T1000 (cell line): ENCODE results near the gene C10orf90.

ENCODE experiments used
- DNase-seq: peaks from one replicate; lab custom pipeline; 2025; ENCODE audit warnings: mixed read lengths; lab: John Stamatoyannopoulos, UW

Gene C10orf90

DNA sequence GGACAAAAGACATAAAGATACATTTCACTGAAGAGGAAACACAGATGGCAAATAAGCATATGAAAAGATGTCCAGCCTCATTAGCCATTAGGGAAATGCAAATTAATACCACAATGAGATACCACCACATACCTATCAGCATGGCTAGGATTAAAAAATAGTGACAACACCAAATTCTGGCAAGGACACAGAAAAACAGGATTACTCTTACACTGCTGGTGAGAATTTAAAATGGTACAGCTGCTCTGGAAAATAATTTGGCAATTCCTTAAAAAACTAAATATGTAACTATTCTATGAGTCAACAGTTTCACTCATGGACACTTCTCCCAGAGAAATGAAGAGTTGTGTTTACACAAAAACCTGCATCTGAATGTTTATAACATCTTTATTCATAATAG is 121.1 kb downstream of the C10orf90 start:
- no peak for DNase-seq

DNA sequence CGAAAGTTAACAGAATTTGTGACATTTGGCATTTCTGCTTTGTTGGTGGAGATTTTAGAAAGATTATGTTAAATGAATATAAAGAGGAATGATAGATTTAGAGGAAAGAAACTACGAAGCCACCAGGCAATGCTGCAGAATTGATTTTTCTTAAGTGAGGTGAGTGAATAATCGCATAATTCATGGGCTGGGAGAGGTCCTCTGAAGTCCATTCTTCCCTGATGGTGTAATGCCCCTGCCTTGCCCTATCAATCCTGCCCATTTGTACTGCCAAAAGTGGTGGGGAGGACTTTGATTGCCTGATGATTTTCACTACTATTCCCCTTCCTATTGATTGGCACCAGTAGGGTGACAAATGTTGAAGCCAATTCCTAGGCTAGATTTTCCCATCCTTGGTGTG is 125.9 kb downstream of the C10orf90 start:
- no peak for DNase-seq

DNA sequence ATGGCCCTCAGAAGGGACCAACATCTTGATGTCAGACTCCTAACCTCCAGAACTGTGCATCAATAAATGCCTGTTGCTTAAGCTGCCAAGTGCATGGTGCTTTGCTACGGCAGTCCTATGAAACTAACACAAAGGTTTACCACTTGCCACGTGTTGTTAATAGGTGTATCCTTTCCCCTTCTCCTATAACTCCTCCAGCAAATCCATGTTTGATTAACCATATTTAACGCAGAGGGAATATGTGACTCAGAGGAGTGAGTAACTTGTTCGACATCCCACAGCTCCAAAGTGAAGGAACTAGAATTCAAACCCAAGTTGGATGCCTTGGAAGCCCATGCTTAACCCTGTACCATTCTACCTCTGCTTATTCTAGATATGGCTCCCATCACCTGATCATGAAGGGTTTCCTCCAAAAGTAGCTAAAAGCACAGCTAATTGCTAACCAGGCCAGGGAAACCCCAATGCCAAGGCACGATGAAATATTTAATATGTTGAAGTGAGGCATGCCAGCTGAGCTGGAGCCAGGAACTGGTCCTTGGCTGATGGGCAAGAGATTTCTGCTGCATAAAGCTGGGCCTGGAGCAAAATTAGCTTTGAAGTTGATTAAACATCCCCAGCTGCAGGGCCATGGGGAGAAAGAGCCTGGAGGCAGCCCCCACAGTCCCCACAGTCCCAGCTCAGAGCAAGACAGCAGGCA is 131.9 kb downstream of the C10orf90 start:
- DNase-seq: no peak

DNA sequence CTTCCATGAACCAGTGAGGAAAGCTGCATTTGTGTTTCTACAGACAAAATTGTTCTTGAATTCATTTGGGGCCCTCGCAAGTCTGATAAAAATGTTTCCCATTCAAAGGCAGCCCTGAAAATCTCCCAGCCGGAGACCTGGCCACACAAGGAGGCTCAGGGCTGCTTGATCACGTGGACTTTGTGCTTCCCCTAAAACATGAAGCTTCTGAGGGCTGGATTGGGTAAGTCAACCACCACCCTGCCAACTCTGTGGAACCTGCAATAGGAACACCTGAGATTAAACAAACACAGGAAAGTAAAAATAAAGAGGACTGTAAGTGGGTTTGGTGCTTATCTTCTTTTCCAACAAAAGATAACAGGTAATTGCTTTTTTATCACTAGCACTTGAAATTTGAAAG is 133.8 kb downstream of the C10orf90 start:
- no peak for DNase-seq

DNA sequence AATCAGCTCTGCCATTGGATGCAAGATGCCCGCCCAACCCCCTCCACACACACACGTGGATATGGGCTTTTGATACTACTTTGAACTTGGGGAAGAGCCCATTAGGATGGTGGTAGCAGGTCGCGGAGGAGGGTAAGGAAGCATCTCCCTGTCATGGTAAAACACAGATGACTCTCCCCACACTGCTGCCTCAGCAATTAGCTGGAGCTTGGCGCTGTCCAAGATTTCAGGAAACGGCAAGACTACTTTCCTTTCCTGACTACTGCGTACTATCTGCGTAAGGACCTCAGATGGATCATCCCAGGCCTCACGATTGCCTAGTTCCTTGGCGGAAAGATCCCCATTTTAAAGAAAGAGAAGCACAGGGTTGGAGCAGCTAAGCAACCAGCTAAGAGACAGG is 134.3 kb downstream of the C10orf90 start:
- no peak for DNase-seq

DNA sequence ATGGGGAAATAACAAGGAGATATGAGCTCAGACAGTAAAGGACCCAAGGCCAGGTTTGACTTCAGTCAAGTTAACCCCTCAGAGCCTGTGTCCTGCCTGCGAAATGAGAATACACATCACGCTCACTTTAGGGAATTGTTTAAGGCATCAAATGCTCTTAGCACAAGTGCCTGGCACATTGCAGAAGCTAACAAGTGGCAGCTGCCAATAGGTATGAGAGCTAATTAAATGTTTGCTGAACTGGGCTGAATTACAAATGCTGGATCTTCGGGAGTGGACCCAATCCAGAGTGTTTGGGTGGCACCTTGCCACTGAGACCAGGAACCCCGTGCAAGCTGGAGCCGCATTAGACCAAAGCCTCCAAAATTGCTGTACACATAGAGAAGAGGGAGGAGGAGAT is 136.8 kb downstream of the C10orf90 start:
- no peak for DNase-seq

DNA sequence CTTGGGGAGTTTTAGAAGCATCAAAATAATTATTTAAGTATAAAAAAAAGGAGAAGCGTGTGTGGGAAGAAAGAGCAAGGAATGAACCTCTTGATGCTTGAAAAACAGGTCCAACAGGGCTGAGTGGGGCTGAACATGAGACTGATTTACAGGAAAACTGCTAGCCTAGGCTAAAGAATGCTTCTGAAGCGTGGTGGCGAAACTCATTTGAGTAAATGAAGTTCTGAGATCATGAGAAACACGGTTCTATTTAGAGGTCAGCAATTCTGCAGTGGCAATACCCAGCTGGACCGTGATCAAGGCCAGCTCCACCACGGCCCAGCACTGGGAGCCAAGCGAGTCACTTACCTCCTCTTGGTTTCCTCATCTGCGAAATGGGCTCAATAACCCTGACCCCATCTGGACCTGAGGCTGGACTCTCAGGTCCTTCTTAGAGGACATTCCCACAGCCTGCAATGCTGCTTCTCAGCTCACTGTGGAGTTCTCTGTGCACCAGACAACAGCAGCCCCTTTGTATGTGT is 142.1 kb downstream of the C10orf90 start:
- DNase-seq: no peak

DNA sequence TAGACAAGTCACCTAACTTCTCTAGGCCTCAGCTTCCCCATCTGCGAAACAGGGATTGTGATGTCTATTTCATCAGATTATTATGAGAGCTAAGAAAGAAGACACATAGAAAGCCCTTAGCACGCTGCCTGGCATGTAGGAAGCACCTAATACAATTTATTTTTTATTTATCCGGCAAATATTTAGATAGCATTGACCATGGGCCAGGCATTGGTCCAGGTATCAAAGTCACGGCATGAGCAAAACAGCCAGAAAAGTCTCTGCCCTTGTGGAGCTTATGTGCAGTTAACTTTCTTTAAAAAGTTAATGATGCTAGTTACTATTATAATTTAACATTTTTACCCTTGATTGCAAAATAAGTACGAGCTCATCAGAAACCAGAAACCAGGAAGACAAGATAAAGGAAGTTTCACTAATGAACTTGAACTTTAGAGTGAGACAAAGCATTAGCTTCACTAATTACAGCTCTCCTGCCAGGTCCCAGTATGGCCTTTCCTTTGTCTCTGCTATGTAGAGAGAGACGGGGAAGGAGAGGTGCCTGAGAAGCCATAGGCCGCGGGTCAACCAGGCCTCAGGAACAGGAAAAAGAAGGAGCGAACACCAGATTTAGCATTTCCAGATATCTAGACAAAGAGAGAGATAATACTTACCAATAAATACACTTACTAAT is 142.7 kb downstream of the C10orf90 start:
- no peak for DNase-seq

DNA sequence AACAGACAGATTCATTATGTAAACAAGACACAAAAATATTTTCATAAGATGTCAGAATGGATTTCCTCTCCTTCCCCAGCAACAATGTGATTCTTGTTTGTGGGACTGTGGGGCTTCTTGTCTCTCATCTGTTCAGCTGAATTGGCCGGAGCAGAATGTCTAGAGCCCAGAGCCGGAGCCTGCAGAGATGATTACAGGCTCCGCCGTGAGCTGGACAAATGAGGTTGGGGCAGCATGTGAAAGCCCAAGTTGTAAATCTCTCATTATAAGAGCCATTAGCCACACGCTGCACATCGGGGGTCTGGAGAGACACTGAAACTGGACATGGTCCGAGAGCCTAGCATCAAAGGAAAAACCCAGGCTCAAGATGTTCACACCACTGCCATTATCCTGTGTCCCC is 145.2 kb downstream of the C10orf90 start:
- DNase-seq: no peak

DNA sequence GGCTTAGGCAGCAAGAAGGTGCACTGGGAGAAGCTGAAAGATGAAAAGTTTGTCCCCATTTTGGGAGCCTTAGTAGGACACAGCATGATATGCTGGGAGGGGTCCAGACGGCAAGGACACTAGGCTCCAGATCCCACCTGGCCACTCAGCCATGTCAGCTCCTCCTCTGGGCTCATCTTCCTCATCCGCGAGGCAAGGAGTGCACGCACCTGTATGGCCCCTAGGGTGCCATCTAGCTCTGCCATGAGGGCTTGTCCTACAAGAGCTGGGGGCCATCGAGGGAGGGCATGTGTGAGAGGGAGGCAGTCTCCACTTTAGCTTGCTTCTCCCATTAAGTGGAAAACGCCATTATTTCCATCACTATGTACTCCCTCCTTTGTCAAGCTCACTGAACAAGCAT is 146.0 kb downstream of the C10orf90 start:
- DNase-seq: no peak

DNA sequence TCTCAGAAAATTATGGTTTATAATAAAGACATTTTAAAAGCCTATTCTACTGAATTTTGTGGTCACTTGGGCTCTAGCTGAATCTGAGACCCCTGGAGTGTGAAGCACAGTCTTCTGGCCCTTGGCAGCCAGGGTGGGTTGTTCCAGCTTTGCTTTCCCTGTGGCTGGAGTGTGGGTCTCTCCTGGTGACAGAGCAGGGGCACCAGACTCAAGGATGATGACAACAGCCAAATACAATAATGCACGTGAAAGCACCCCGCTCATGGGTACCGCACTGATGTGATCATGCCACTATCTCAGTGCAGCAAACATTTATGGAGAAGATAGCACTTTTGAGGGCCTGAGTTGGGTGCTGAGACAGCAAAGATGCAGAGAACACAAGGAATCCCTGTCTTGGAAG is 147.4 kb downstream of the C10orf90 start:
- no peak for DNase-seq

DNA sequence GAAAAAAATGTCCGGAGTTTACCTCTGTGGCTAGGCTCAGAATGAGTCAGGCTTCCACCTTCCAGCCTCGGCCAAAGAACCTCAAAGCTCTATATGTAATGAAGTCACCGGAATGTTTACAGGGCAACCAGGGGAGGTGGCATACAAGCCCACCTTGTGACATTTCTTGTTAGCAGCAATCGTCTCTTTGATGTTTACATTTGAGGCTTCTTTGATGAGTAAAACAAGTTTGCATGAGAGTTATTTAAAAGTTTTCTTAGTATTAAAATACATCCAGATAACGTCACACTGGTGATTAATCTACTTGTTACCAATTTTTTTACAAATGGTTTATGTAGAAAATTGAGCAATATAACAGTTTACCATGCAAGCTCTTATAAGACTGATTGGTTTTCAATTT is 149.1 kb downstream of the C10orf90 start:
- DNase-seq: peak; percentile 20

DNA sequence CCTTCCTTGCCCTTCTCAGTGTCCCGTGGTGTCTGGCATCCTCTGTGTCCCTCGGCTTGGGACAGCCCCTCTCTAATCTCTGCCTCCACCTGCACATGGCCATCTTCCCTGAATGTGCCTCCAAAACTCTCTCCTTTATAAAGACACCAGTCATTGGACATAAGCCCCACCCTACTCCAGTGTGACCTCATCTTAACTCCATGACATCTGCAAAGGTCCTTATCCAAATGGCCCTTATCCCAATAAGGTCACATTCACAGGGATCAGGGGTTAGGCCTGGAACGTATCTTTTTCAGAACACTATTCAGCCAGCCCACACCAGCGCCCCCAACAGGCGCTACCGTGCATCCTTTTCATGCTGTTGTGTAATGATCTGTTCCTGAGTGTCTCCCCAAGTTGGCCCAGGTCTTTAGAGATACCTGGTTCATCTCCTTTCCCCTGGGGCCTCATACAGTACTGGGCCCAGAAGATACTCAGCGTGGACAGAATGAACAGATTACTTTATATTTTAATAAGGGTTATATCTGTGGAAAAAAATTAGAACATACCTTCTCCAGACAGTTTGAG is 149.7 kb downstream of the C10orf90 start:
- no peak for DNase-seq

DNA sequence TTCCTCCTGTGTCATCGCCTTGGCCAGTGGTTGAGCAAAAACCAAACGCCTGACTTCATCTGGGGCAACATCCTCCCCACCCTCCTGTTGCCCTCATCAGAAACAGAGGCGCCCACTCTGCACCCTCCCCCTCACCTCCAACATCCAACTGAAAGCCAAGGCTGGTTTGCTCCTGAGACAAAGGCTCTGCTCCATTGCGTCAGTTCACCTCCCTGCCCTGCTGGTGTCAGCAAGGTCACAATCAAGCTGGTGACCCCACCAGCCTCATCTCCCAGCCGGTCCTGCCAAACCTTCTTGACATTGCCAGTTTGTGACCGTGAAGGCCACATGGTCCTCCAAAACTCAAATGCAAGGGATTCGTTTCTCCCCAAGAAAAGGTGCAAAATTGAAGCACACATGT is 150.5 kb downstream of the C10orf90 start:
- no peak for DNase-seq

DNA sequence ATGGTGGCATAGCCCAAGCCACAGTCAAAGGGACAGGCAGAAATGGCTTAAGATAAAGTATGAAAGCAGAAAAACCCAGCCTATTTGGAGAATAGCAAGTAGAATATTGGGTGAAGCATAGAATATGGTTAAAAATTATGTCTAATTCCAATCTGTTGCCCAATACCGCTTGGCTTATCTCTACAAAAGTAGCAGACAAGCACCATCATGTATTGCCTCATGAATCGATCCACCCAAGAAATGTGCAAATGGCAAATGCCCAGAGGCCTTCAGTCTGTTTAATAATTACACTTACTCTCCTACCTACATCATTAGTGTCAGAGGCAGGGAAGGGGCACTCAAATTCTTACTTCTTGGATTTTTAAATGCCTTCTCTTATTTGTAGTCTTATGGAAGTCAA is 151.3 kb downstream of the C10orf90 start:
- no peak for DNase-seq

DNA sequence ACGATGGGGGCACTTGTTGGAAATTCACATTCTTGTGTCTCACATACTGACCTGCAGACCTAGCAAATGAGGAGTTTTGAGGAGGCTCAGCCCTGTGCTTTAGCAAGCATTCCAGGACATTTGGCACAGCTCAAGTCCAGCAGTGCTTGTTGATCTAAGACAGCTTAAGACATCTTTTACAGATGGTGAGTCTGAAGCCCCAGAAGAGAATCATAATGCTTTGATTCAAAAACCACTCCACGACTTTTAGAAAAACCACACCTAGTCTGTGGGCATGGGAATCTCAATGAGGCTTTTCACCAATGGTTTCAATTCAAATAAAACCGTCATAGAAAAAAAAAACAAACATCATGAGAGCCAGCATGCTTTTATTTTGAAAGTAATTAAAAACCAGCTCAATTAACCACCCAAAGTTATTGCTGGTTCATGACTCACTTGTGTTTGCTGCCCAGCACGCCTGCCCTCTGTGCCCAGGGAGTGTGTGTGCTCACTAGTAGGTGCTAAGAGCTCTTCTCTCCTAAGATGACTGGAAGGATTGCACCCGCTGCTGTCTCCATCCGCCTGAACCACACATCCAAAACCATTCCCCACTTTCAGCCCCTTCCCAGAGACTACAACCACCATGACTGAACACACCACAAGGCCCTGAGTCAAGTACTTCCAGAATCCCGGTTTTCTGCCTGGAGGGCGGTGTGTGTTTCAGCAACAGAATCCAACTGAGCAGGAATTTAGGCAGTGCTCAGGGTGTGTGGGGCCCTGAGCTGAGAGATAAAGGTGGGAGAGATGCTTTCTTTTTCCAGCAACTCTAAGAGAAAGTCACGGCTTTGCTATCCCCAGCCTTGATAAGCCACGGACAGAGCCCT is 152.0 kb downstream of the C10orf90 start:
- DNase-seq: peak; percentile 18

DNA sequence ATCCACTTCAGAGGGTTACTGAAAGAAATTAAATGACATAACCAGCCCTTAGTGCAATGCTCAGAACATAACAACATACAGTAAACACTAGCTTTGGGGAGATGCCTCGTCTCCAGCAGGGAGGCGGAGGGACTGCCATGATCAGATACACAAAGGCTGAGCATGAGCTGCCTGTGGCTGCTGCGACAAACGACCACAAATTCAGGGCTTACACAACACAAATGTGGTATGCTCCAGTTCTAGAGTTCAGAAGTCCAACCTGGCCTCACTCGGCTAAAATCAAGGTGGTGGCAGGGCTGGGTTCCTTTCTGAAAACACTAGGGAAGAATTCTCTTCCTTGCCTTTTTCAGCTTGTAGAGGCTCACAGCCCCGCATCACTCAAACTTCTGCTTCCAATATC is 154.0 kb downstream of the C10orf90 start:
- no peak for DNase-seq

DNA sequence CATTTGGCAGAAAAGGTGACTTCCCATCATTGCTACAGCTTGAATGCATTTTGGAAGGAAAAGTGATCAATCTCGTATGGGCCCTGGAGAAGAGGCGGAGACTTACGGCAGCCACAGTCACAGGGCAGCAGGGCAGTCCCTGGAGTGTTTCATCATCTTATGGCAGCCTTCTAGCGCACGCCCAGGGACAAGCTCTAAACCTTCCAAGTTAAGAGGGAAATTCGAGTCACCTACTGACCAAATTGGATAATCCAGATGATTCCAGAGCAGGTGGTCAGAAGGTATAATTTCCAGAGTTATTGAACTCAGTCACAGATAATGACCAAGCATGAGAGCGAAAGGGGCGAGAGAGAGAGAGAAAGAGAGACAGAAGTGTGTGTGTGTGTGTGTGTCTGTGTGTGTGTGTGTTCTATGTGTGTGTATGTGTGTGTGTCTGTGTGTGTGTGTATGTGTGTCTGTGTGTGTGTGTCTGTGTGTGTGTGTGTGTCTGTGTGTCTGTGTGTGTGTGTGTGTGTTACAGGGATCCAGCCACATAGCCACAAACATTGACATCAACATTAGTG is 158.5 kb downstream of the C10orf90 start:
- no peak for DNase-seq

DNA sequence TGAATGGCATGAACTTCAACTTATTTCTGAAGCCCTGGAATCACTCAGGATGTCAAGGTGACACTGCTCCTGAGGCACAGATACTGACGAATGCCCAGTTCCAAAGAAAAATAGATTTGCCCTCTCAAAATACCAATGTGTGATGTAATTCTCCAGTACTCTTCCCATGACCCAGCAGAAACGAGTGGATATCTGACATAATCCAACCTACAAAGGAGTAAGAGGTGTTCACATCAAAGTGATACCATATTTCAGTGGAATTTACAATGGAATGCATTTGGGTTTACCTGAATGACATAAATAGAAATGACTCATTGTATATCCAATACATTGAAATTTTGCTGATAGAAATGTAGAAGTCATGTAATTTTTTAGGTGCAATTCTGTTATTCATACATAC is 161.3 kb downstream of the C10orf90 start:
- DNase-seq: no peak

DNA sequence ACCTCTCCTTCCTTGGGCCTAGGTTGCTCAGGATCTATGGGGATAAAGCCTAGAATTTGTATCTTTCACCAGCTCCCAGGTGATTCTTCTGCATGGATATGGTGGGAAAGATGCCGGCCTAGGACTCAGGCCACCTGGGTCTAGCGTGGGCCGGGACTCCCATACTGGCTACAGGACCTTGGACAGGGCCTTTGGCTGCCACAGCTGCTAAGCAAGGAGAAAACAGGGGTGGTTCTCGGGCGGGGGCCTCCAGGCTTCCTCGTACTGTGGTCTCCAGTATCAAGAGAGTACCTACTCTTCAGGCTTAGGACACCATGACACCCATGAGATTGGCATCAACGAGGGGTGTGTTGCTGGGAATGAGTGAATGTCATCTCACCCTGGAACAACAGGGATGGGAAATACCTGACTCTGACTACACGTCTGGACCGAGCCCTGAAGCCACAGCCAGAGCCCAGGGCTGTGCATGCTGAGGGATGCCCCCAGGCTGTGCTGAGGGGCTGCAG is 161.9 kb downstream of the C10orf90 start:
- no peak for DNase-seq

DNA sequence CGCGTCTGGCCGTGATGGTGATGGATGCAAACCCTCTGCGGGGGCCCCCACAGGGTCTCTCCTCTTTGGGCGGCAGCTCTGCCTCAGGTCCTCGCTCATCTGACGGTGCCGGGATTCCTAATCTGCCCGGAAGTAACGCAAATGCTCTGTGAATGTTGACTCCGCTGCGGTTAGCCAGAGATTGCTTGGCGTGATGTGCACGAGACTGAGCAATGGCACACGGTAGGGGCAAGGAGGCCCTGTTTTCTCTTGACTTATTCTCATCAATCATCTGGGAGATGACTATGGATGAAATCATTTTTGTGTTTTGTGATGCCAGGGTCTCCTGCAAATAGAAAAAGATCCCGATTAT is 165.8 kb downstream of the C10orf90 start:
- no peak for DNase-seq
